HG03159 (cell line): ENCODE measurements around the gene MARCHF3.
"Not testable (repeated sequence)": the region's sequence is repeated elsewhere in the genome, so short reads cannot be mapped to it uniquely, and the experiment has no call there.

ENCODE experiments used
- ATAC-seq: cut with Tn5 transposase; IDR thresholded peaks from one replicate; pipeline ENCODE4 v1.9.1; 2021; ENCODE audit warnings: mild to moderate bottlenecking, moderate library complexity; ENCODE audit not compliant: unreplicated experiment

The MARCHF3 gene

GRCh38 chr5:127051591-127051990 lies 21.2 kb upstream of the MARCHF3 start:
- no peak for ATAC-seq

GRCh38 chr5:127046343-127047072 lies 16.1 kb upstream of the MARCHF3 start:
- no peak for ATAC-seq

GRCh38 chr5:127042593-127042992 lies 12.2 kb upstream of the MARCHF3 start:
- no peak for ATAC-seq

GRCh38 chr5:127041571-127041970 lies 11.2 kb upstream of the MARCHF3 start:
- ATAC-seq: no peak

GRCh38 chr5:127040796-127041520 lies 10.6 kb upstream of the MARCHF3 start:
- ATAC-seq: no peak

- no peak for ATAC-seq
Observed at GRCh38 chr5:127038550-127038949, 8.2 kb upstream of the MARCHF3 start.

GRCh38 chr5:127031863-127032232 lies 1.5 kb upstream of the MARCHF3 start:
- ATAC-seq: no peak

- peak; percentile 25 for ATAC-seq
Observed at GRCh38 chr5:127031147-127031862, 947 bp upstream of the MARCHF3 start.

GRCh38 chr5:127029581-127030258 lies 638 bp downstream of the MARCHF3 start:
- peak; percentile 27 for ATAC-seq

GRCh38 chr5:127028822-127029457 lies 1.4 kb downstream of the MARCHF3 start:
- ATAC-seq: peak; percentile 13

GRCh38 chr5:127027539-127027938 lies 2.8 kb downstream of the MARCHF3 start:
- no peak for ATAC-seq

- ATAC-seq: no peak
Observed at GRCh38 chr5:127026166-127026565, 4.2 kb downstream of the MARCHF3 start.

- no peak for ATAC-seq
Observed at GRCh38 chr5:127025467-127025866, 4.9 kb downstream of the MARCHF3 start.

GRCh38 chr5:127024821-127025220 lies 5.5 kb downstream of the MARCHF3 start:
- ATAC-seq: no peak

GRCh38 chr5:127023552-127024191 lies 6.7 kb downstream of the MARCHF3 start:
- not testable (repeated sequence) for ATAC-seq

GRCh38 chr5:127022846-127023245 lies 7.5 kb downstream of the MARCHF3 start:
- no peak for ATAC-seq

- ATAC-seq: no peak
Observed at GRCh38 chr5:127019928-127020327, 10.4 kb downstream of the MARCHF3 start.

- ATAC-seq: not testable (repeated sequence)
Observed at GRCh38 chr5:127016722-127017121, 13.6 kb downstream of the MARCHF3 start.

GRCh38 chr5:127015716-127016115 lies 14.6 kb downstream of the MARCHF3 start:
- ATAC-seq: no peak

GRCh38 chr5:127014573-127014972 lies 15.8 kb downstream of the MARCHF3 start:
- ATAC-seq: peak; percentile 35
